ENCODE results near the gene INSIG2. TPM values are rescaled to one million over a fixed set of nuclear protein-coding genes. Genes with fewer than 3 reads are reported as not detected.

INSIG2 gene
- total RNA-seq, 1 donor from 2014 or later = 17.1 TPM

GRCh38 chr2:118128826-118129225, 40.6 kb downstream of the INSIG2 start:
- no peak for DNase-seq (ENCODE audit: low read depth)
- Histone ChIP-seq H3K36me3 (ENCODE audit: control insufficient read depth, insufficient read depth, low read length) (no peaks in the 10 kb centered on the region), H3K27me3 (ENCODE audit: control insufficient read depth, insufficient read depth, low read length) (no peaks in the 10 kb centered on the region), H3K4me3 (ENCODE audit: low read depth, low read length) (no peak overlapping the region)
- TF ChIP-seq CTCF (IDR thresholded peaks at IDR 0.05; ENCODE audit: insufficient read depth, low read length, poor library complexity, severe bottlenecking) = no peak

DNA sequence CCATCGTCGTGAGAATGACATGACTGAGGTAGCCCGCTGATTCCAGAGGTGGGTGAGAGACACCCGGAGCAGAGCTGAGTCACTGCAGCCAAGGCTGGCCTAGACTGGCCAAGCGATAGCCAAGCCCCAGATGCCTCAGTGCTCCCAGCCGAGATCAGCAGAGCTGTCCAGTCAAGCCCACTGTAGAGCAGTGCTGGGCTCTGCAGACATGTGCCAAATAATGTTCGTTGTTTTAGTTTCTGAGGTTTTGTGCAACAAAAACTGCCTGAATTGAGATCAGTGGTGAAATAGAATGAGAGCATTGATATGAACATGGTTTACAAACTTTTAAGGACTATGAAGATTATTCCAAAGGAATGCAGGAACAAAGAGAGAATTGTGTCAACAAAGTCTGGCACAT, 42.1 kb downstream of the INSIG2 start:
- Histone ChIP-seq H3K36me3 (ENCODE audit: control insufficient read depth, insufficient read depth, low read length) (no peaks in the 10 kb centered on the region), H3K4me3 (ENCODE audit: low read depth, low read length) (no peak overlapping the region), H3K27me3 (ENCODE audit: control insufficient read depth, insufficient read depth, low read length) (no peaks in the 10 kb centered on the region)
- no peak for DNase-seq (ENCODE audit: low read depth)
- no peak for TF ChIP-seq CTCF (IDR thresholded peaks at IDR 0.05; ENCODE audit: insufficient read depth, low read length, poor library complexity, severe bottlenecking)

- H3K27me3 ChIP-seq (ENCODE audit: control insufficient read depth, insufficient read depth, low read length) = no peaks in the 10 kb centered on the region
- no peak overlapping the region for H3K4me3 ChIP-seq (ENCODE audit: low read depth, low read length)
- TF ChIP-seq CTCF (IDR thresholded peaks at IDR 0.05; ENCODE audit: insufficient read depth, low read length, poor library complexity, severe bottlenecking) = no peak
- no peak for DNase-seq (ENCODE audit: low read depth)
- no peaks in the 10 kb centered on the region for H3K36me3 ChIP-seq (ENCODE audit: control insufficient read depth, insufficient read depth, low read length)
These were observed 43.5 kb downstream of the INSIG2 start for GRCh38 chr2:118131771-118132170.

DNA sequence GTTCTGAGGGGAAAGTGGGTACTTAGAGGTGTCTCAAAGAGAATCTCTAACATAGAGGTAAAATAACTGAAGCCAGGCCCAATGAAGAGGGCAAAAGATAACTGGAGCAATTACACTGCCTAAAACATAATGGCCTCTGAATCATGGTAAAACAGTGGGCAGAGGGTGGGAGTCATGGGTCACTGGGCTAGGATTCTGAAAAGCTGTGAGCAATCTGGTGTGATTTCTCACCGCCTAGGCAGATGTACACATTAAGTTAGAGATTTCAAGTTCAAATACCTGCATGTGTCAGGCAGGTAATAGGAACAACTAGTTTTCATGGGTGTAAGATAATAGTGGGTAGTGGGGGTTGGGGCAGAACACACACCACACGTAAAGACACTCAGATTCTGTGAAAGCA, 45.6 kb downstream of the INSIG2 start:
- Histone ChIP-seq H3K36me3 (ENCODE audit: control insufficient read depth, insufficient read depth, low read length) (no peaks in the 10 kb centered on the region), H3K27me3 (ENCODE audit: control insufficient read depth, insufficient read depth, low read length) (no peaks in the 10 kb centered on the region), H3K4me3 (ENCODE audit: low read depth, low read length) (no peak overlapping the region)
- no peak for DNase-seq (ENCODE audit: low read depth)
- TF ChIP-seq CTCF (IDR thresholded peaks at IDR 0.05; ENCODE audit: insufficient read depth, low read length, poor library complexity, severe bottlenecking) = no peak

- no peak for DNase-seq (ENCODE audit: low read depth)
- Histone ChIP-seq H3K36me3 (ENCODE audit: control insufficient read depth, insufficient read depth, low read length) (no peaks in the 10 kb centered on the region), H3K27me3 (ENCODE audit: control insufficient read depth, insufficient read depth, low read length) (no peaks in the 10 kb centered on the region), H3K4me3 (ENCODE audit: low read depth, low read length) (no peak overlapping the region)
- no peak for TF ChIP-seq CTCF (IDR thresholded peaks at IDR 0.05; ENCODE audit: insufficient read depth, low read length, poor library complexity, severe bottlenecking)
These were observed 46.4 kb downstream of the INSIG2 start for GRCh38 chr2:118134650-118135049.

DNA sequence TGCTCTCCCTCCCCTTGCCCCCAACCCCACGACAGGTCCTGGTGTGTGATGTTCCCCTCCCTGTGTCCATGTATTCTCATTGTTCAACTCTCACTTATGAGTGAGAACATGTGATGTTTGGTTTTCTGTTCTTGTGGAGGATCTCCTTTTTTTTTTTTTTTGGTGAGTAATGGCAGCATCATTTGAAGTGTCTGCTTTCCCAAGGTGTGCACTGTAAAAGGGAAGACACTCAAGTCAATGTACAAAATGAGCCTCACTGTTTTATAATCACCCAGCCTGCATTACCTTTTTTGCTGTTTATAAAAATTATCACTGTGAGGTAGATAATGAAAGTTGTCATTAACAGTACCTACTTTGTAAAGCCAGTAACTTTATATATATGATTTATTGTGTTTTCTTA, 56.9 kb downstream of the INSIG2 start:
- H3K36me3 ChIP-seq (ENCODE audit: control insufficient read depth, insufficient read depth, low read length) = no peaks in the 10 kb centered on the region
- H3K4me3 ChIP-seq (ENCODE audit: low read depth, low read length) = no peak overlapping the region
- no peaks in the 10 kb centered on the region for H3K27me3 ChIP-seq (ENCODE audit: control insufficient read depth, insufficient read depth, low read length)
- no peak for TF ChIP-seq CTCF (IDR thresholded peaks at IDR 0.05; ENCODE audit: insufficient read depth, low read length, poor library complexity, severe bottlenecking)
- DNase-seq (ENCODE audit: low read depth) = no peak

Data from kidney epithelial cell (primary cell).